Neural cell (in vitro differentiated cells): ENCODE measurements around the gene SLC9A7. TPM values are rescaled to one million over a fixed set of nuclear protein-coding genes. Genes with fewer than 3 reads are reported as not detected.

Experiments used
- H2AFZ ChIP-seq: fragments of 200-600, 300-800 bp; sonication (generic), shearing (Covaris generic); 2 replicates; pipeline ENCODE4 v1.6.0; 2014; ENCODE audit warnings: low read depth, mild to moderate bottlenecking, antibody characterized with exemption, low read length, moderate library complexity
- H3F3A ChIP-seq: fragments of 200-600 bp; shearing (Covaris generic); 2 replicates; pipeline ENCODE4 v1.6.1; 2016; ENCODE audit warnings: mild to moderate bottlenecking, moderate library complexity, mixed read lengths, antibody characterized with exemption, low read length; ENCODE audit not compliant: insufficient read depth, poor library complexity, severe bottlenecking
- H3K27ac ChIP-seq: fragments of 200-600, 300-800 bp; sonication (generic), shearing (Covaris generic); 2 replicates; pipeline ENCODE4 v1.5.1; 2014; ENCODE audit warnings: mild to moderate bottlenecking, low read length, moderate library complexity
- H3K27me3 ChIP-seq: fragments of 300-800, 200-600 bp; sonication (generic), shearing (Covaris generic); 2 replicates; pipeline ENCODE4 v1.6.0; 2014; ENCODE audit warnings: mild to moderate bottlenecking, low read depth, low read length, moderate library complexity; ENCODE audit not compliant: insufficient read depth
- H3K36me3 ChIP-seq: fragments of 300-800, 200-600 bp; sonication (generic), shearing (Covaris generic); 2 replicates; pipeline ENCODE4 v1.5.1; 2014; ENCODE audit warnings: mild to moderate bottlenecking, antibody characterized with exemption, low read length, moderate library complexity; ENCODE audit not compliant: insufficient read depth
- H3K4me2 ChIP-seq: fragments of 300-800, 200-600 bp; sonication (generic), shearing (Covaris generic); 2 replicates; pipeline ENCODE4 v1.6.0; 2014; ENCODE audit warnings: mild to moderate bottlenecking, low read length
- H3K4me3 ChIP-seq: fragments of 300-800, 200-600 bp; sonication (generic), shearing (Covaris generic); 2 replicates; pipeline ENCODE4 v1.5.1; 2014; ENCODE audit warnings: mild to moderate bottlenecking, low read length, moderate library complexity
- H3K79me2 ChIP-seq: fragments of 200-600 bp; shearing (Covaris generic); replicated peaks from 2 replicates; pipeline ENCODE4 v1.6.0; 2014; ENCODE audit warnings: mild to moderate bottlenecking, low read length, moderate library complexity; ENCODE audit not compliant: insufficient read depth
- H3K9ac ChIP-seq: fragments of 300-800, 200-600 bp; sonication (generic), shearing (Covaris generic); 2 replicates; pipeline ENCODE4 v1.6.1; 2016; ENCODE audit warnings: mild to moderate bottlenecking, low read length, mixed read lengths
- H3K9me2 ChIP-seq: fragments of 200-600 bp; shearing (Covaris generic); 2 replicates; pipeline ENCODE4 v1.6.1; 2016; ENCODE audit warnings: mild to moderate bottlenecking, low read length, mixed read lengths; ENCODE audit not compliant: insufficient read depth
- H3K9me3 ChIP-seq: fragments of 200-600, 300-800 bp; sonication (generic), shearing (Covaris generic); 2 replicates; pipeline ENCODE4 v1.6.1; 2016; ENCODE audit warnings: mild to moderate bottlenecking, mixed run types, low read length, moderate library complexity, mixed read lengths
- H4K20me1 ChIP-seq: fragments of 200-600 bp; shearing (Covaris generic); 2 replicates; pipeline ENCODE4 v1.6.1; 2016; ENCODE audit warnings: mild to moderate bottlenecking, mixed run types; ENCODE audit not compliant: insufficient read depth
- EP300 ChIP-seq: fragments of 450-650 bp; conservative IDR thresholded peaks from 2 replicates; pipeline ENCODE4 v1.6.1; 2014; ENCODE audit warnings: antibody characterized with exemption, mild to moderate bottlenecking, moderate library complexity; ENCODE audit not compliant: poor library complexity, severe bottlenecking
- EZH2 ChIP-seq: fragments of 200-600, 300-800 bp; shearing (Covaris generic), sonication (generic); IDR thresholded peaks from 2 replicates; pipeline ENCODE4 v1.6.1; 2014; ENCODE audit warnings: antibody characterized with exemption, low read length, borderline replicate concordance, mild to moderate bottlenecking; ENCODE audit not compliant: insufficient read depth, poor library complexity, severe bottlenecking
- MXI1 ChIP-seq: fragments of 450-650 bp; conservative IDR thresholded peaks from 2 replicates; pipeline ENCODE4 v1.6.1; 2014; ENCODE audit warnings: antibody characterized with exemption, mild to moderate bottlenecking; ENCODE audit not compliant: poor library complexity, severe bottlenecking
- POLR2AphosphoS5 ChIP-seq: IDR thresholded peaks from 2 replicates; pipeline ENCODE4 v1.6.1; 2012
- RAD21 ChIP-seq: fragments of 450-650 bp; conservative IDR thresholded peaks from 2 replicates; pipeline ENCODE4 v1.6.1; 2014; ENCODE audit warnings: antibody characterized with exemption, mild to moderate bottlenecking, moderate library complexity
- SMC3 ChIP-seq: fragments of 450-650 bp; conservative IDR thresholded peaks from 2 replicates; pipeline ENCODE4 v1.6.1; 2014; ENCODE audit warnings: antibody characterized with exemption, mild to moderate bottlenecking, moderate library complexity; ENCODE audit not compliant: poor library complexity
- TAF1 ChIP-seq: IDR thresholded peaks from 2 replicates; pipeline ENCODE4 v1.6.1; 2012; ENCODE audit warnings: low read depth
- polyA plus RNA-seq: library from polyadenylated mRNA; depleted of rRNA; stranded (reverse); fragments of >200 nt; gene quantifications from 2 replicates; pipeline ENCODE4 v1.2.3, GENCODE V29; 2014
- TF ChIP-seq, protein P1 (sequence below): IDR thresholded peaks from 2 replicates; pipeline ENCODE4 v1.6.1; 2012; ENCODE audit warnings: borderline replicate concordance
- TF ChIP-seq, protein P2 (sequence below): fragments of 450-650 bp; IDR thresholded peaks from 2 replicates; pipeline ENCODE4 v1.5.1; 2014; ENCODE audit warnings: antibody characterized with exemption, mild to moderate bottlenecking, moderate library complexity; ENCODE audit not compliant: poor library complexity, severe bottlenecking

Gene SLC9A7
- polyA plus RNA-seq, 1 donor from 2014 or later: 12.1 TPM

- no peaks in the 10 kb centered on the region for H3F3A ChIP-seq
- H3K27me3 ChIP-seq: no peaks in the 10 kb centered on the region
- no peak for TF ChIP-seq POLR2AphosphoS5
- TF ChIP-seq, protein P1, sequence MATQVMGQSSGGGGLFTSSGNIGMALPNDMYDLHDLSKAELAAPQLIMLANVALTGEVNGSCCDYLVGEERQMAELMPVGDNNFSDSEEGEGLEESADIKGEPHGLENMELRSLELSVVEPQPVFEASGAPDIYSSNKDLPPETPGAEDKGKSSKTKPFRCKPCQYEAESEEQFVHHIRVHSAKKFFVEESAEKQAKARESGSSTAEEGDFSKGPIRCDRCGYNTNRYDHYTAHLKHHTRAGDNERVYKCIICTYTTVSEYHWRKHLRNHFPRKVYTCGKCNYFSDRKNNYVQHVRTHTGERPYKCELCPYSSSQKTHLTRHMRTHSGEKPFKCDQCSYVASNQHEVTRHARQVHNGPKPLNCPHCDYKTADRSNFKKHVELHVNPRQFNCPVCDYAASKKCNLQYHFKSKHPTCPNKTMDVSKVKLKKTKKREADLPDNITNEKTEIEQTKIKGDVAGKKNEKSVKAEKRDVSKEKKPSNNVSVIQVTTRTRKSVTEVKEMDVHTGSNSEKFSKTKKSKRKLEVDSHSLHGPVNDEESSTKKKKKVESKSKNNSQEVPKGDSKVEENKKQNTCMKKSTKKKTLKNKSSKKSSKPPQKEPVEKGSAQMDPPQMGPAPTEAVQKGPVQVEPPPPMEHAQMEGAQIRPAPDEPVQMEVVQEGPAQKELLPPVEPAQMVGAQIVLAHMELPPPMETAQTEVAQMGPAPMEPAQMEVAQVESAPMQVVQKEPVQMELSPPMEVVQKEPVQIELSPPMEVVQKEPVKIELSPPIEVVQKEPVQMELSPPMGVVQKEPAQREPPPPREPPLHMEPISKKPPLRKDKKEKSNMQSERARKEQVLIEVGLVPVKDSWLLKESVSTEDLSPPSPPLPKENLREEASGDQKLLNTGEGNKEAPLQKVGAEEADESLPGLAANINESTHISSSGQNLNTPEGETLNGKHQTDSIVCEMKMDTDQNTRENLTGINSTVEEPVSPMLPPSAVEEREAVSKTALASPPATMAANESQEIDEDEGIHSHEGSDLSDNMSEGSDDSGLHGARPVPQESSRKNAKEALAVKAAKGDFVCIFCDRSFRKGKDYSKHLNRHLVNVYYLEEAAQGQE: no peak
- TF ChIP-seq SMC3: no peak
- no peak for TF ChIP-seq EP300
- TF ChIP-seq, protein P2, sequence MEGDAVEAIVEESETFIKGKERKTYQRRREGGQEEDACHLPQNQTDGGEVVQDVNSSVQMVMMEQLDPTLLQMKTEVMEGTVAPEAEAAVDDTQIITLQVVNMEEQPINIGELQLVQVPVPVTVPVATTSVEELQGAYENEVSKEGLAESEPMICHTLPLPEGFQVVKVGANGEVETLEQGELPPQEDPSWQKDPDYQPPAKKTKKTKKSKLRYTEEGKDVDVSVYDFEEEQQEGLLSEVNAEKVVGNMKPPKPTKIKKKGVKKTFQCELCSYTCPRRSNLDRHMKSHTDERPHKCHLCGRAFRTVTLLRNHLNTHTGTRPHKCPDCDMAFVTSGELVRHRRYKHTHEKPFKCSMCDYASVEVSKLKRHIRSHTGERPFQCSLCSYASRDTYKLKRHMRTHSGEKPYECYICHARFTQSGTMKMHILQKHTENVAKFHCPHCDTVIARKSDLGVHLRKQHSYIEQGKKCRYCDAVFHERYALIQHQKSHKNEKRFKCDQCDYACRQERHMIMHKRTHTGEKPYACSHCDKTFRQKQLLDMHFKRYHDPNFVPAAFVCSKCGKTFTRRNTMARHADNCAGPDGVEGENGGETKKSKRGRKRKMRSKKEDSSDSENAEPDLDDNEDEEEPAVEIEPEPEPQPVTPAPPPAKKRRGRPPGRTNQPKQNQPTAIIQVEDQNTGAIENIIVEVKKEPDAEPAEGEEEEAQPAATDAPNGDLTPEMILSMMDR: no peak
- TF ChIP-seq MXI1: no peak
- no peak for TF ChIP-seq TAF1
- no peak for TF ChIP-seq EZH2
- TF ChIP-seq RAD21: no peak
- no peaks in the 10 kb centered on the region for H3K9me3 ChIP-seq
- H3K4me3 ChIP-seq: no peak overlapping the region
- no peak overlapping the region for H2AFZ ChIP-seq
- no peaks in the 10 kb centered on the region for H3K36me3 ChIP-seq
- no peaks in the 10 kb centered on the region for H3K9me2 ChIP-seq
- H3K4me2 ChIP-seq: no peak overlapping the region
- H3K27ac ChIP-seq: no peak overlapping the region
- no peak overlapping the region for H3K9ac ChIP-seq
- no peaks in the 10 kb centered on the region for H4K20me1 ChIP-seq
- H3K79me2 ChIP-seq: no peaks in the 10 kb centered on the region
Measured at GRCh38 chrX:46710425-46710824, 48.5 kb downstream of the SLC9A7 start.

DNA sequence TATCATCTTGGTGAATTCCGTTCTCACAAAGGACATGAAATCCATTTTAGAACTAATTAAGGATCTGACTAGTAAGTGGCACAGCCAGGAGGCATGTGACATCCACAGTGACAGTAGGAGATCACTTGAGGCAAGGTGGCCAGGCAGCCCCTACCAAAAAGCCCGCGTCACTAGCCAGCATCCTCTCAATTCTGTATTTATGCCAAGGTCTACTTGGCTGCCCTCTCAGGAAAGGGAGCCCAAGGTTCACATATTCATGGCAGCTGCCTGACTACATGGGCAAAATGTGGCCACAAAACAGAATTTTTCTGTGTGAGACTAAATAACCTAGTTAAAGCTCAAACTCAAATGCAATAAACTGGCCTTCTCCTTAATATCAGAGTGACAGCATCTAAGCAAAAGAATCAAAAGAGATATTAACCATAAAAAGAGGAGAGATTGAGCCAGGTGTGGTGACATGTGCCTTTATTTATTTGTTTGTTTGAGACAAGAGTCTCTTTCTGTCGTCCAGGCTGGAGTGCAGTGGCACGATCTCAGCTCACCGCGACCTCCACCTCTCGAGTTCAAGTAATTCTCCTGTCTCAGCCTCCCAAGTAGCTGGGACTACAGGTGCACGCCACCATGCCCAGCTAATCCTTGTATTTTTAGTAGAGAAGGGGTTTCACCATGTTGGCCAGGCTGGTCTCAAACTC lies 51.5 kb downstream of the SLC9A7 start:
- Histone ChIP-seq H3K4me2 (no peak overlapping the region), H3K9ac (no peak overlapping the region), H3K27ac (no peak overlapping the region), H2AFZ (no peak overlapping the region), H3K4me3 (no peak overlapping the region), H4K20me1 (no peaks in the 10 kb centered on the region), H3K9me3 (no peaks in the 10 kb centered on the region), H3F3A (no peaks in the 10 kb centered on the region), H3K36me3 (no peaks in the 10 kb centered on the region), H3K27me3 (no peaks in the 10 kb centered on the region), H3K9me2 (no peaks in the 10 kb centered on the region), H3K79me2 (no peaks in the 10 kb centered on the region)
- TF ChIP-seq RAD21 (no peak), MXI1 (no peak), TAF1 (no peak), SMC3 (no peak), POLR2AphosphoS5 (no peak), EZH2 (no peak), EP300 (no peak)
- TF ChIP-seq, protein P2: no peak
- TF ChIP-seq, protein P1: no peak
